ENCODE data around the gene FLII.

The FLII gene

GRCh38 chr17:18280766-18281371, 22.3 kb upstream of the FLII start:
- DNase-seq (ENCODE audit: low spot score): no peak
- in situ Hi-C loops (cut with MboI; ENCODE audit: low pct_unique_long_range_greater_than_20kb, low sequenced_read_pairs, unreplicated experiment): no loop called here
- TF ChIP-seq CTCF (IDR thresholded peaks at IDR 0.05; ENCODE audit: extremely low read depth, insufficient read depth, missing control alignments): no peak

- in situ Hi-C loops (cut with MboI; ENCODE audit: low pct_unique_long_range_greater_than_20kb, low sequenced_read_pairs, unreplicated experiment): no loop called here
- DNase-seq (ENCODE audit: low spot score): no peak
- no peak for TF ChIP-seq CTCF (IDR thresholded peaks at IDR 0.05; ENCODE audit: extremely low read depth, insufficient read depth, missing control alignments)
Observed at GRCh38 chr17:18280249-18280648, 21.7 kb upstream of the FLII start.

GRCh38 chr17:18278867-18279266, 20.3 kb upstream of the FLII start:
- TF ChIP-seq CTCF (IDR thresholded peaks at IDR 0.05; ENCODE audit: extremely low read depth, insufficient read depth, missing control alignments): no peak
- in situ Hi-C loops (cut with MboI; ENCODE audit: low pct_unique_long_range_greater_than_20kb, low sequenced_read_pairs, unreplicated experiment): no loop called here
- no peak for DNase-seq (ENCODE audit: low spot score)

GRCh38 chr17:18277076-18277475, 18.5 kb upstream of the FLII start:
- DNase-seq (ENCODE audit: low spot score): no peak
- no peak for TF ChIP-seq CTCF (IDR thresholded peaks at IDR 0.05; ENCODE audit: extremely low read depth, insufficient read depth, missing control alignments)
- in situ Hi-C loops (cut with MboI; ENCODE audit: low pct_unique_long_range_greater_than_20kb, low sequenced_read_pairs, unreplicated experiment): no loop called here

GRCh38 chr17:18270046-18270931, 11.8 kb upstream of the FLII start:
- TF ChIP-seq CTCF (IDR thresholded peaks at IDR 0.05; ENCODE audit: extremely low read depth, insufficient read depth, missing control alignments): no peak
- in situ Hi-C loops (cut with MboI; ENCODE audit: low pct_unique_long_range_greater_than_20kb, low sequenced_read_pairs, unreplicated experiment): no loop called here
- no peak for DNase-seq (ENCODE audit: low spot score)

- no peak for TF ChIP-seq CTCF (IDR thresholded peaks at IDR 0.05; ENCODE audit: extremely low read depth, insufficient read depth, missing control alignments)
- in situ Hi-C loops (cut with MboI; ENCODE audit: low pct_unique_long_range_greater_than_20kb, low sequenced_read_pairs, unreplicated experiment): no loop called here
- no peak for DNase-seq (ENCODE audit: low spot score)
Observed at GRCh38 chr17:18267927-18268711, 9.6 kb upstream of the FLII start.
